WTC11 (cell line): ENCODE data around the gene PSTK. TPM values are rescaled to one million over a fixed set of nuclear protein-coding genes. Genes with fewer than 3 reads are reported as not detected.

Experiments used
- ATF1 ChIP-seq: sonication (generic); formaldehyde crosslinking; IDR thresholded peaks from 2 replicates; pipeline ENCODE4 v1.8.1; 2023; ENCODE audit warnings: mild to moderate bottlenecking, moderate library complexity, missing genetic modification reagents
- CTCF ChIP-seq: fragments of 200-600 bp; IDR thresholded peaks from 2 replicates; pipeline ENCODE4 v1.8.0; 2022; ENCODE audit warnings: antibody characterized with exemption
- ERG ChIP-seq: fragments of 250-450 bp; sonication (Bioruptor Pico); IDR thresholded peaks from 2 replicates; pipeline ENCODE4 v1.8.0; 2021; ENCODE audit warnings: mild to moderate bottlenecking
- ESRRA ChIP-seq: sonication (generic); formaldehyde crosslinking; IDR thresholded peaks from 2 replicates; pipeline ENCODE4 v1.8.1; 2022; ENCODE audit warnings: mild to moderate bottlenecking, missing genetic modification reagents, borderline replicate concordance
- FOXJ3 ChIP-seq: sonication (generic); formaldehyde crosslinking; IDR thresholded peaks from 2 replicates; pipeline ENCODE4 v1.9.0; 2021; ENCODE audit warnings: missing genetic modification reagents, mild to moderate bottlenecking, borderline replicate concordance
- FOXK1 ChIP-seq: sonication (generic); formaldehyde crosslinking; IDR thresholded peaks from 2 replicates; pipeline ENCODE4 v1.8.0; 2022; ENCODE audit warnings: mild to moderate bottlenecking, moderate library complexity, missing genetic modification reagents
- GABPB1 ChIP-seq: sonication (generic); formaldehyde crosslinking; IDR thresholded peaks from 2 replicates; pipeline ENCODE4 v1.8.1; 2023; ENCODE audit warnings: mild to moderate bottlenecking, missing genetic modification reagents
- GRHL2 ChIP-seq: fragments of 250-450 bp; sonication (Bioruptor Pico); IDR thresholded peaks from 2 replicates; pipeline ENCODE4 v1.8.0; 2022; ENCODE audit warnings: mild to moderate bottlenecking, moderate library complexity; ENCODE audit not compliant: insufficient replicate concordance, severe bottlenecking
- IRF1 ChIP-seq: sonication (generic); formaldehyde crosslinking; IDR thresholded peaks from 2 replicates; pipeline ENCODE4 v1.8.0; 2023; ENCODE audit warnings: missing genetic modification reagents
- IRF2 ChIP-seq: sonication (generic); formaldehyde crosslinking; IDR thresholded peaks from 2 replicates; pipeline ENCODE4 v1.8.0; 2022; ENCODE audit warnings: low read depth, missing genetic modification reagents, borderline replicate concordance
- MLX ChIP-seq: sonication (generic); formaldehyde crosslinking; IDR thresholded peaks from 2 replicates; pipeline ENCODE4 v1.8.1; 2023; ENCODE audit warnings: mild to moderate bottlenecking, missing genetic modification reagents, moderate library complexity
- MXD4 ChIP-seq: fragments of 250-450 bp; sonication (Bioruptor Pico); IDR thresholded peaks from 2 replicates; pipeline ENCODE4 v1.8.0; 2021; ENCODE audit warnings: mild to moderate bottlenecking, moderate library complexity, borderline replicate concordance
- NFATC4 ChIP-seq: fragments of 250-450 bp; sonication (Bioruptor Pico); IDR thresholded peaks from 2 replicates; pipeline ENCODE4 v1.9.0; 2021; ENCODE audit warnings: mild to moderate bottlenecking
- NFE2L1 ChIP-seq: sonication (generic); formaldehyde crosslinking; IDR thresholded peaks from 2 replicates; pipeline ENCODE4 v1.8.1; 2023; ENCODE audit warnings: missing genetic modification reagents
- NR2C2 ChIP-seq: sonication (generic); formaldehyde crosslinking; IDR thresholded peaks from 2 replicates; pipeline ENCODE4 v1.8.0; 2022; ENCODE audit warnings: mild to moderate bottlenecking, missing genetic modification reagents
- SMAD3 ChIP-seq: sonication (generic); formaldehyde crosslinking; IDR thresholded peaks from 2 replicates; pipeline ENCODE4 v1.8.0; 2022; ENCODE audit warnings: missing genetic modification reagents, mild to moderate bottlenecking, borderline replicate concordance
- SP1 ChIP-seq: sonication (generic); formaldehyde crosslinking; conservative IDR thresholded peaks from 2 replicates; pipeline ENCODE4 v1.8.1; 2022; ENCODE audit warnings: missing genetic modification reagents
- STAT6 ChIP-seq: sonication (generic); formaldehyde crosslinking; conservative IDR thresholded peaks from 2 replicates; pipeline ENCODE4 v1.8.1; 2023; ENCODE audit warnings: mild to moderate bottlenecking, low read depth, missing genetic modification reagents, moderate library complexity
- TCF7 ChIP-seq: sonication (generic); formaldehyde crosslinking; IDR thresholded peaks from 2 replicates; pipeline ENCODE4 v1.8.0; 2022; ENCODE audit warnings: mild to moderate bottlenecking, low read depth, missing genetic modification reagents, moderate library complexity
- TEAD1 ChIP-seq: sonication (generic); formaldehyde crosslinking; IDR thresholded peaks from 2 replicates; pipeline ENCODE4 v1.8.0; 2022; ENCODE audit warnings: mild to moderate bottlenecking, missing genetic modification reagents
- TP53 ChIP-seq: sonication (generic); formaldehyde crosslinking; IDR thresholded peaks from 2 replicates; pipeline ENCODE4 v1.8.1; 2023; ENCODE audit warnings: mild to moderate bottlenecking, missing genetic modification reagents
- ZBTB21 ChIP-seq: sonication (generic); formaldehyde crosslinking; IDR thresholded peaks from 2 replicates; pipeline ENCODE4 v1.8.1; 2023; ENCODE audit warnings: mild to moderate bottlenecking, missing genetic modification reagents, borderline replicate concordance
- ZNF121 ChIP-seq: sonication (generic); formaldehyde crosslinking; IDR thresholded peaks from 2 replicates; pipeline ENCODE4 v1.8.0; 2023; ENCODE audit warnings: missing genetic modification reagents
- ZNF219 ChIP-seq: sonication (generic); formaldehyde crosslinking; IDR thresholded peaks from 2 replicates; pipeline ENCODE4 v1.8.0; 2023; ENCODE audit warnings: missing genetic modification reagents, mild to moderate bottlenecking, borderline replicate concordance
- ZNF232 ChIP-seq: sonication (generic); formaldehyde crosslinking; IDR thresholded peaks from 2 replicates; pipeline ENCODE4 v1.8.0; 2022; ENCODE audit warnings: mild to moderate bottlenecking, missing genetic modification reagents
- ZNF281 ChIP-seq: sonication (generic); formaldehyde crosslinking; IDR thresholded peaks from 2 replicates; pipeline ENCODE4 v1.8.0; 2023; ENCODE audit warnings: mild to moderate bottlenecking, missing genetic modification reagents
- ZNF317 ChIP-seq: sonication (generic); formaldehyde crosslinking; IDR thresholded peaks from 2 replicates; pipeline ENCODE4 v1.8.1; 2023; ENCODE audit warnings: low read depth, mild to moderate bottlenecking, moderate library complexity, missing genetic modification reagents, borderline replicate concordance
- ZSCAN18 ChIP-seq: fragments of 250-450 bp; sonication (Bioruptor Pico); IDR thresholded peaks from 2 replicates; pipeline ENCODE4 v2.1.2; 2022; ENCODE audit warnings: mild to moderate bottlenecking, moderate library complexity
- total RNA-seq: library from RNA; stranded (reverse); gene quantifications from 3 replicates; pipeline ENCODE4 v1.2.3, GENCODE V29; 2021

PSTK gene
- total RNA-seq, 1 experiment from 2014 or later = 4.0 TPM

- peak; percentile 89 for TF ChIP-seq ZNF281 (CRISPR knock-in tag)
- TF ChIP-seq MLX (CRISPR knock-in tag) = peak; percentile 95
- TF ChIP-seq ERG (CRISPR knock-in tag) = no peak
- peak; percentile 97 for TF ChIP-seq ZBTB21 (CRISPR knock-in tag)
- TF ChIP-seq ESRRA (CRISPR knock-in tag) = peak; percentile 94
- no peak for TF ChIP-seq IRF2 (CRISPR knock-in tag)
- TF ChIP-seq GABPB1 (CRISPR knock-in tag) = peak; percentile 95
- TF ChIP-seq MXD4 = no peak
- TF ChIP-seq TCF7 (CRISPR knock-in tag) = no peak; the same call in 1 of the 2 replicates
- peak; percentile 99 for TF ChIP-seq TEAD1 (CRISPR knock-in tag)
- peak; percentile 87 for TF ChIP-seq SP1 (CRISPR knock-in tag)
- TF ChIP-seq ZNF317 (CRISPR knock-in tag) = no peak
- TF ChIP-seq CTCF = no peak
- no peak for TF ChIP-seq ZNF219 (CRISPR knock-in tag)
- TF ChIP-seq ATF1 (CRISPR knock-in tag) = peak; percentile 85; the same call in 1 of the 2 replicates
- TF ChIP-seq ZNF232 (CRISPR knock-in tag) = peak; percentile 99
- TF ChIP-seq NFATC4 (CRISPR knock-in tag) = no peak
- no peak for TF ChIP-seq FOXJ3 (CRISPR knock-in tag)
- peak; percentile 57; the same call in 1 of the 2 replicates for TF ChIP-seq NR2C2 (CRISPR knock-in tag)
- peak; percentile 98 for TF ChIP-seq SMAD3 (CRISPR knock-in tag)
- TF ChIP-seq ZNF121 = no peak; the same call in 1 of the 2 replicates
- peak; percentile 97 for TF ChIP-seq TP53 (CRISPR knock-in tag)
- TF ChIP-seq IRF1 (CRISPR knock-in tag) = peak; percentile 92; the same call in 1 of the 2 replicates
- TF ChIP-seq FOXK1 (CRISPR knock-in tag) = peak; percentile 93
- TF ChIP-seq ZSCAN18 (CRISPR knock-in tag) = no peak
- 0 out of 2 replicates have a peak, but pooled peaks have one; percentile 36 for TF ChIP-seq STAT6 (CRISPR knock-in tag)
- peak; percentile 97 for TF ChIP-seq NFE2L1 (CRISPR knock-in tag)
- TF ChIP-seq GRHL2 (CRISPR knock-in tag) = no peak
Observed at GRCh38 chr10:122953902-122954730, 26.1 kb upstream of the PSTK start, which contains the start of gene C10orf88 (continued).
